ENCODE results near the gene SGTA.

The SGTA gene

GRCh38 chr19:2759362-2759761 is 23.7 kb downstream of the SGTA start:
- H4K20me1 ChIP-seq (ENCODE audit: insufficient read depth, low read length, poor library complexity, severe bottlenecking), result no peaks in the 10 kb centered on the region
- peaks cover 59% of the 10 kb centered on the region for H3K36me3 ChIP-seq (ENCODE audit: insufficient read depth, low read length)
- no peak overlapping the region for H3K9ac ChIP-seq (ENCODE audit: low read depth, low read length, poor library complexity, severe bottlenecking)
- no peaks in the 10 kb centered on the region for H3K27me3 ChIP-seq (ENCODE audit: insufficient read depth, low read length, poor library complexity, severe bottlenecking)
- H3K79me2 ChIP-seq (ENCODE audit: insufficient read depth, low read length), result no peaks in the 10 kb centered on the region
- H3K4me1 ChIP-seq (ENCODE audit: insufficient read depth, low read length, poor library complexity, severe bottlenecking), result no peaks in the 10 kb centered on the region
- TF ChIP-seq, protein P1, sequence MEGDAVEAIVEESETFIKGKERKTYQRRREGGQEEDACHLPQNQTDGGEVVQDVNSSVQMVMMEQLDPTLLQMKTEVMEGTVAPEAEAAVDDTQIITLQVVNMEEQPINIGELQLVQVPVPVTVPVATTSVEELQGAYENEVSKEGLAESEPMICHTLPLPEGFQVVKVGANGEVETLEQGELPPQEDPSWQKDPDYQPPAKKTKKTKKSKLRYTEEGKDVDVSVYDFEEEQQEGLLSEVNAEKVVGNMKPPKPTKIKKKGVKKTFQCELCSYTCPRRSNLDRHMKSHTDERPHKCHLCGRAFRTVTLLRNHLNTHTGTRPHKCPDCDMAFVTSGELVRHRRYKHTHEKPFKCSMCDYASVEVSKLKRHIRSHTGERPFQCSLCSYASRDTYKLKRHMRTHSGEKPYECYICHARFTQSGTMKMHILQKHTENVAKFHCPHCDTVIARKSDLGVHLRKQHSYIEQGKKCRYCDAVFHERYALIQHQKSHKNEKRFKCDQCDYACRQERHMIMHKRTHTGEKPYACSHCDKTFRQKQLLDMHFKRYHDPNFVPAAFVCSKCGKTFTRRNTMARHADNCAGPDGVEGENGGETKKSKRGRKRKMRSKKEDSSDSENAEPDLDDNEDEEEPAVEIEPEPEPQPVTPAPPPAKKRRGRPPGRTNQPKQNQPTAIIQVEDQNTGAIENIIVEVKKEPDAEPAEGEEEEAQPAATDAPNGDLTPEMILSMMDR (conservative IDR thresholded peaks at IDR 0.05; ENCODE audit: low read length), result no peak
- no peak for TF ChIP-seq EZH2phosphoT487 (IDR thresholded peaks at IDR 0.05; ENCODE audit: borderline replicate concordance)
- H3K4me3 ChIP-seq (ENCODE audit: low read length, poor library complexity, severe bottlenecking), result no peak overlapping the region
- no peaks in the 10 kb centered on the region for H3K9me2 ChIP-seq (replicated peaks; ENCODE audit: low read depth, low read length)
- H3K9me3 ChIP-seq (ENCODE audit: insufficient read depth, low read depth, low read length), result no peaks in the 10 kb centered on the region
- H3K4me2 ChIP-seq (ENCODE audit: low read depth, low read length, poor library complexity, severe bottlenecking), result no peak overlapping the region
- no peak overlapping the region for H2AFZ ChIP-seq (ENCODE audit: low read length)
- H3F3A ChIP-seq (ENCODE audit: low read depth), result no peaks in the 10 kb centered on the region

DNA sequence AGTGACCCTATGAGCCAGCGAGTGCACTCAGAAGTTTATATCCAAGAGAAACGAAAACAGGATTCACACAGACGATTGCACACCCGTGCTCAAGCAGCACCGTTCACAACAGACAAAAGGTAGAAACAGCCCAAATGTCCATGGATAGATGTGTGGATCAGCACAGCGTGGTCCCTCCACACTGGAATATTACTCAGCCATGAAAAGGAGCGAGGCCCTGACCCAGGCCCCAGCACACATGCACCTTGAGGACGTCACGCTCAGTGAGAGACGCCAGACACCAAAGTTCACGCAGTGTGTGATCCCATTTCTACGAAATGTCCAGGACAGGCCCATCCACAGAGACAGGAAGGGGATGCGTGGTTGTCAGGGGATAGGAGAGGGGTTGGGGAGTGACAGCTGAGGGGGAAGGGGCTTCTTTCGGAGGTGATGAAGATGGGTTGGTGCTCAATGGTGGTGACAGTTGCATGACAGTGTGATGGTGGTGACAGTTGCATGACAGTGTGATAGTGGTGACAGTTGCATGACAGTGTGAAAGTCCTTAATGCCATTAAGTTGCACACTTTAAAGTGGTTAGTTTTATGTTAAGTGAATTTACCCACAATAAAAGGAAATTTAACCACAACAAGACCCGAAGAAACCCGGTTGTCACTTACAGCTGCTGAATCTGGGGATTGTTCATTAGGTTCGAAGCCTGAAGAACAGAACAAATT is 24.3 kb downstream of the SGTA start:
- no peaks in the 10 kb centered on the region for H4K20me1 ChIP-seq (ENCODE audit: insufficient read depth, low read length, poor library complexity, severe bottlenecking)
- H3K79me2 ChIP-seq (ENCODE audit: insufficient read depth, low read length), result no peaks in the 10 kb centered on the region
- no peaks in the 10 kb centered on the region for H3F3A ChIP-seq (ENCODE audit: low read depth)
- no peaks in the 10 kb centered on the region for H3K27me3 ChIP-seq (ENCODE audit: insufficient read depth, low read length, poor library complexity, severe bottlenecking)
- H3K9ac ChIP-seq (ENCODE audit: low read depth, low read length, poor library complexity, severe bottlenecking), result no peak overlapping the region
- H3K9me3 ChIP-seq (ENCODE audit: insufficient read depth, low read depth, low read length), result no peaks in the 10 kb centered on the region
- H3K36me3 ChIP-seq (ENCODE audit: insufficient read depth, low read length), result peaks cover 56% of the 10 kb centered on the region
- no peak overlapping the region for H3K4me2 ChIP-seq (ENCODE audit: low read depth, low read length, poor library complexity, severe bottlenecking)
- TF ChIP-seq, protein P1 (conservative IDR thresholded peaks at IDR 0.05; ENCODE audit: low read length), result no peak
- no peak for TF ChIP-seq EZH2phosphoT487 (IDR thresholded peaks at IDR 0.05; ENCODE audit: borderline replicate concordance)
- H3K9me2 ChIP-seq (replicated peaks; ENCODE audit: low read depth, low read length), result no peaks in the 10 kb centered on the region
- no peak overlapping the region for H3K4me3 ChIP-seq (ENCODE audit: low read length, poor library complexity, severe bottlenecking)
- H3K4me1 ChIP-seq (ENCODE audit: insufficient read depth, low read length, poor library complexity, severe bottlenecking), result no peaks in the 10 kb centered on the region
- no peak overlapping the region for H2AFZ ChIP-seq (ENCODE audit: low read length)

DNA sequence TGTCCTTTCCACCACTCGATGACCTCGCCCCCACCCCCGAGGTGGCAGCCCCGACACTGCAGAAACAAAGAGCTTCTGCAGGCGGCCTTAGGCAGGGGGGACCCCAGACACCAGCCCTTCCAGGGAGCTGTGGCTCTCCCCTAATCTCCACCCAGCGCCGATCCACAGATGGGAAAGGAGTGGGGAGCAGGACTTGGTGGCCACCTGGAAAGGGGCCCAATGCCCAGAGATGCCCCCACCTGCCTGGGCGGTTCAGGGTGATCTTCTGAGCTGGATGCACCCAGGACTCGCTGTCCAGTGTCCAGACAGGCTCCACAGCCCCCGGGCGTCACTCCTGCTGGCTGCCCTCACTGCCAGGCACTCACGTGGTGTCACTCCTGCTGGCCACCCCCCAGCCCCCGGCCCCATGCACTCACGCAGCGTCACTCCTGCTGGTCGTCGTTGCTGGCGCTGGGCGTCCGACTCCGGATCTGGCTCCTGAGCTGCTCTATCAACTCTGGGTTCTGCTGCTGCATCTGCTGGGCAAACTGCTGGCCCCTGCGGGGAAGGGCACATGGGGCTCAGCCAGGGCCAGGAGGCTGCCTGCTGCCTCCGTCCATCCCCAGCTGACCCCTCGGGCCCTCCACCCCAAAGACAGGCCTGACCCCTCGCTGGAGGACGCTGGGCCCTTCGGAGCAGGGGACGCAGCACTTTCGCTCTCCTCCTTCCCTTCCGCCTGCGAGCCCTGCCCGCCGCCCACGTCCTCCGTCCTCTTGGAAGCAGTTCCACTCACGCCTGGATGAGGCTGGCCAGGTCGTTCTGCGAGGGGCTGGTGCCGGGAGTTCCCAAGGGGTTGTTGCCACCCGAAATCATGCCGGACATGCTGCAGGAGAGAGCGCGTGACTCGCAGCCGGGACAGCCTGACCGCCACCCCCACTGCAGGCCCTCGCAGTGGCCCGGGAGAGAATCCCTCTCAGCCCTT is 25.9 kb downstream of the SGTA start:
- TF ChIP-seq, protein P1 (conservative IDR thresholded peaks at IDR 0.05; ENCODE audit: low read length), result no peak
- no peak for TF ChIP-seq EZH2phosphoT487 (IDR thresholded peaks at IDR 0.05; ENCODE audit: borderline replicate concordance)
- H2AFZ ChIP-seq (ENCODE audit: low read length), result no peak overlapping the region
- no peak overlapping the region for H3K9ac ChIP-seq (ENCODE audit: low read depth, low read length, poor library complexity, severe bottlenecking)
- no peaks in the 10 kb centered on the region for H3K27me3 ChIP-seq (ENCODE audit: insufficient read depth, low read length, poor library complexity, severe bottlenecking)
- no peaks in the 10 kb centered on the region for H3K4me1 ChIP-seq (ENCODE audit: insufficient read depth, low read length, poor library complexity, severe bottlenecking)
- H3K4me2 ChIP-seq (ENCODE audit: low read depth, low read length, poor library complexity, severe bottlenecking), result no peak overlapping the region
- peaks cover 41% of the 10 kb centered on the region for H3K36me3 ChIP-seq (ENCODE audit: insufficient read depth, low read length)
- no peaks in the 10 kb centered on the region for H3K9me3 ChIP-seq (ENCODE audit: insufficient read depth, low read depth, low read length)
- H3K4me3 ChIP-seq (ENCODE audit: low read length, poor library complexity, severe bottlenecking), result no peak overlapping the region
- H4K20me1 ChIP-seq (ENCODE audit: insufficient read depth, low read length, poor library complexity, severe bottlenecking), result no peaks in the 10 kb centered on the region
- H3K79me2 ChIP-seq (ENCODE audit: insufficient read depth, low read length), result no peaks in the 10 kb centered on the region
- no peaks in the 10 kb centered on the region for H3K9me2 ChIP-seq (replicated peaks; ENCODE audit: low read depth, low read length)
- no peaks in the 10 kb centered on the region for H3F3A ChIP-seq (ENCODE audit: low read depth)
